Myometrial cell (primary cell): ENCODE data around the gene MAGOHB. TPM values are rescaled to one million over a fixed set of nuclear protein-coding genes. Genes with fewer than 3 reads are reported as not detected.

ENCODE experiments used
- total RNA-seq: library from RNA; depleted of rRNA; stranded (reverse); fragments of >200 nt; gene quantifications from 2 replicates; pipeline ENCODE4 v1.2.3, GENCODE V29; 2015

The MAGOHB gene
- 20.9 and 22.5 TPM in 2 replicates for total RNA-seq

GRCh38 chr12:10613349-10614055 lies at the start of gene MAGOHB:
MAGOHB (minus strand) TSS chr12:10613609; CDS start chr12:10613532, 77 bp downstream.

Other genes starting within 250 kb of the MAGOHB start
- gene KLRK1, start 223.6 kb downstream of the MAGOHB start, total RNA-seq = not detected in 2 replicates
- gene KLRC4, start 203.9 kb downstream of the MAGOHB start, total RNA-seq = not detected in 2 replicates
- not detected in 2 replicates for gene KLRC3, start 193.0 kb downstream of the MAGOHB start, total RNA-seq
- gene KLRC2, start 177.6 kb downstream of the MAGOHB start, total RNA-seq = not detected in 2 replicates
- gene KLRC1, start 160.2 kb downstream of the MAGOHB start, total RNA-seq = not detected in 2 replicates
- gene EIF2S3B, start 107.7 kb downstream of the MAGOHB start, total RNA-seq = 0.29 and 0.35 TPM in 2 replicates
- 0.35 TPM in 1 of 2 replicates, not detected in the other for gene STYK1, start 60.4 kb upstream of the MAGOHB start, total RNA-seq
- 115 and 141 TPM in 2 replicates for gene YBX3, start 109.7 kb upstream of the MAGOHB start, total RNA-seq
- not detected in 2 replicates for gene TAS2R7, start 189.0 kb upstream of the MAGOHB start, total RNA-seq
- gene TAS2R8, start 193.7 kb upstream of the MAGOHB start, total RNA-seq = not detected in 2 replicates
- not detected in 2 replicates for gene TAS2R9, start 196.6 kb upstream of the MAGOHB start, total RNA-seq
- not detected in 2 replicates for gene TAS2R10, start 212.7 kb upstream of the MAGOHB start, total RNA-seq
- gene PRR4, start 235.9 kb upstream of the MAGOHB start, total RNA-seq = not detected in 2 replicates